GM19023 (cell line): ENCODE data around the gene TXNL4B.

ENCODE experiments used
- ATAC-seq: cut with Tn5 transposase; IDR thresholded peaks from one replicate; pipeline ENCODE4 v1.9.1; 2021; ENCODE audit warnings: mild to moderate bottlenecking, moderate library complexity; ENCODE audit not compliant: unreplicated experiment

The TXNL4B gene

GRCh38 chr16:72042157-72042660, 51.2 kb downstream of the TXNL4B start:
- no peak for ATAC-seq

- no peak for ATAC-seq
Observed at GRCh38 chr16:72036098-72036497, 57.3 kb downstream of the TXNL4B start.
